NCI-H146 treated with DMSO at 0.1 percent for 48 hours (cell line): ENCODE measurements around the gene APOL3.
"Not testable (repeated sequence)": the region's sequence is repeated elsewhere in the genome, so short reads cannot be mapped to it uniquely, and the experiment has no call there.

Source experiments
- DNase-seq: peaks from one replicate; lab custom pipeline; 2025; ENCODE audit not compliant: unreplicated experiment; lab: John Stamatoyannopoulos, UW

Gene APOL3

DNA sequence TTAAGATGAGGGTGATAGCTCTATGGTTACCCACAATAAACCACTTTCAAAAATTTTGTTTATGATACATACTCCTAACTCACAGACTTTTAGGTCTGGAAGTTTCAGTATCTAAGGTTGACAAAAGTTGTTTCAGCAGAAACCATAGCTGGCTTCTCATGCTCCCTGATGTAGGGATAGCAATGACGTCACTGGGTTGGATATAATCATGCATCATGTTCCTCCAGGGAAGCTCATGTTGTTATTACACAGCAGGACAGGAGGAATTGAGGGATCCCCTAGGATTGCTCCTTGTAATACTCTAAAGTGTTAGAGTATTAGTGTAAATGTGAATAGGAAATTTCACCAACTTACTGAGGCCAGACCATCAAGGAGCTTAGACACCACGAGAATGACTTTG, 23.6 kb downstream of the APOL3 start:
- DNase-seq: no peak

DNA sequence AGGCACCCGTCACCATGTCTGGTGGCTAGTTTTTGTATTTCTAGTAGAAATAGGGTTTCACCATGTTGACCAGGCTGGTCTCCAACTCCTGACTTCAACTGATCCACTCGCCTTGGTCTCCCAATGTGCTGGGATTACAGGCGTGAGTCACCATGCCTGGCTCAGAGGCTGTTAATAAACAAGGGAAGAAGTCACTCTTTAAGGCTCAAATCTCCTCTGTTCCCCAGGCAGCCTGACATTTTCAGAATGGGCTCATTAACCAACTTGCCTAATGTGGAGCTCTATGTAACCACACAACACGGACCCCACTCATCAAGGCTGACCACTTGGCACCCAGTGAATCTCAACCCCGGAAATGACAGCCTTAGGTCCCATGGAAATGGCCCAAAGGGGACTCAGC, 24.1 kb downstream of the APOL3 start:
- DNase-seq: no peak

DNA sequence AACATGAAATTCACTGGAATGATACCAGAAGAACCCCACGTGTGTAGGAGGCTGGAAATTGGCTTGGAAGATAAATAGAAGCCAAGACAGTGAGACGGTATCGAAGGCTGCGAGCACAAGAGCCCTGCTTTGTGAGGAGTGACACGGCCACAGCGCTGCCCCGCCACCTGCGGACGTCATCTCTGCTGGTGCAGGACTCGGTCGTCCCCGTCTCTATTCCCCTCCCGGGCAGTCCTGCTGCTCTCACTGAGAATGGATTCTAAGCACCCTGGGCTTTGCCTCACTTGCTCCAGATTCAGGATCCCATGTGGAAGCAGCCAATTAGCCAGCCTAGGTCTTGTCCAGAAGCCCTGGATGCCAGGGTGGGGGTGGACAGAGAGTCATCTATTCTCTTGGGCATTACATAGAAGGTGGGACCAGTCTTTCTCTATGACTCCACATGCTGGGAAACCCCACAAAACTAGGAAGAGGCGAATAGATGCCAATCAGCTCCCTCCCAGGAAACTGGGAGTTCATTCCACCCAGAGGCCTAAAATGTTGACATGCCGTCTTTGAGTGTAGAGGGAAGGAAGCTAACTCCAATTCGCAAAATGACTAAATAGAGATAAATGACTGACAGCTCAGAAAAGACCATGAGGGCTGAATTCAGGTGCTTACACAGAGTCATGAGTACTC, 25.1 kb downstream of the APOL3 start:
- no peak for DNase-seq

DNA sequence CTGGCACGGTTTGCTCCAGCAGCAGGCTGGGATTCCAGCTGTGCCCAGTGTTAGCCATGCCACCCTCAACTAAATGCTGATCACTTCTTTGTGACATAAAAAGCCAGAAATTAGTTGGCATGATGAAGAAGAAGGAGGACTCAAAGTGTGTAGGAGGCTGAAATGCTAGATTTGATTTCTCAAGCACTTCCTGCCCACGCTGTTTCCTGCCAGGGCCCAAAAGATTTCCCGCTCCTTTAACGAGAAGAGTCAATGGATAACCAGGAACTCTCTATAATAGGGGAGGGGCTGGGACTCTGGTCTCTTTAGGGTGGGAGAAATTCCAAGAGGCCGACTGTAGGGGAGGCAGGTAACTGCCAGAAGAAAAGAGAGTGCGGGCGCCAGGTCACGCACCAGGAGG, 26.4 kb downstream of the APOL3 start:
- no peak for DNase-seq

DNA sequence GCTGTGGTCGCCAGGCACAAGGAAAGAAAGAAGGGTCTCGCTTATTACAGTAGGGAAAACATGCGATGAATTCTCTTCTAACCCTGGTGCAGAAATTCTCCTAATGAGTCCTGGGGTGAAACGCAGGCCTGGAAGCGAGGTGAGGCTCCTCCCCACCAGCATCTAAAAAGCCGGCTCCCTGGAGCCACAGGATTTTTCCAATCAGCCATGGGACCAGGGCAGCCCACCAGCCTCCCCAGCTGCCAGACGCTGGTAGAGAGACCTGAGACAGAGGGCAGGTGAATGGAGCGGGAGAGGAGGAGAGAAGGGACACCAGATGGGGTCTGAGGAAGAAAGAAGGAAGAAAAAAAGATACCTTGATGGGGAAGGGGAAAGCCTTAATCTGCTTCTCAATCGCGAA, 28.6 kb downstream of the APOL3 start:
- DNase-seq: no peak

DNA sequence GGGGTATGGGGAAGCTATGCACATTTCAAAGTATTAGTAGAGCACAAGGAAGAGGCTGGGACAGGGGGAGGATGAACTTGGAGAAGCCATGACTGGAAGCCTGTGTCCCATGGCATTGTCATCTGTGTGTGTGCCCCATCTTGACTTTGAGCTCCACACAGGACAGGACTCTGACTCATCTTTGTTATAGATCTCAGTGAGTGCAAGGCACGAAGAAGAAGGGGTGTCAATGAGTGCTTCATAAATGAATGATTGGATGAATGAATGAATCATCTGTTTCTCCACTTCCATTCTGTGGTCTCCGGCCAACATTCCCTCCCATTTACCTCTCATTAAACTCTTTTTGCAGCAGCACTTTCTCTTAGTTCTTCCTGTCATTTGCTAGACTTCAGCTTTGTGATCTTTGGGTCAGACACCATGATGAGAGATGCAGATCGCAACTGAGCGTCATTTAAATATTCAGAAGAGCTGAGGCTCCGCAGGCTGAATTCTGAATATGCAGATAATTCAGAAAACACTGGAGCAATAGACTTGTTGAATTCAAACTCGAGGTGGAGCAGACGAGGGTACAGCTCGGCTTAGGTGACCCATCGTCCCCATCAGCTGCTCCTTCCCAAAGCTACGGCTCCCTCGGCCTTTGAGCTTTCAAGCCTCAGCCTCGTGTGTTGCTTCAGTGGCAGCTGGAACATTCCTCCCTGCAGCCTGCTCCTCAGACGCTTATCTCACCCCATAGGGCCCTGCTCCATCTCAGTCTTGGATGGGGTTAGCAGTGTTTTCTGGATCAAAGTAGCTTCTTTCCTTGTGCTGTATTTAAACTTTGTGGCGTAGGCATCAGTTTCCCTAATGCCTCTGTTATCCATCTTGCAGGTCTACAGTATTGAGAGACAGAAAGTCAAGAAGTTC, 30.8 kb downstream of the APOL3 start:
- no peak for DNase-seq

DNA sequence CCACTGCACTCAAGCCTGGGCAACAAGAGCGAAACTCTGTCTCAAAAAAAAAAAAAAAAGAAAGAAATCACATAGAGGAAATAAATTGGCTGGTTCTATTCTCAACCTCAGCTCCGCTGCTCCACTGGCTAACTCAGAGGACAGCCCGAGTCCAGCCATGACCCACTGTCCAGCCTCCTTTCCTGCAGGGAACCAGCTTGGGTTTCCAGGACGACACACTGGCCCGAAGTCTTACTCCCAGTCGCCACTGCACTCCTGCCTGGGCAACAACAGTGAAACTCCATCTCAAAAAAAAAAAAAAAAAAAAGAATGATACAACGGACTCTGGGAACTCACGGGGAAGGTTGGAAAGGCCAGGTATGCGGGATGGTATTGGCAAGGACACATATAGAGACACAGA, 31.5 kb downstream of the APOL3 start:
- DNase-seq: no peak

DNA sequence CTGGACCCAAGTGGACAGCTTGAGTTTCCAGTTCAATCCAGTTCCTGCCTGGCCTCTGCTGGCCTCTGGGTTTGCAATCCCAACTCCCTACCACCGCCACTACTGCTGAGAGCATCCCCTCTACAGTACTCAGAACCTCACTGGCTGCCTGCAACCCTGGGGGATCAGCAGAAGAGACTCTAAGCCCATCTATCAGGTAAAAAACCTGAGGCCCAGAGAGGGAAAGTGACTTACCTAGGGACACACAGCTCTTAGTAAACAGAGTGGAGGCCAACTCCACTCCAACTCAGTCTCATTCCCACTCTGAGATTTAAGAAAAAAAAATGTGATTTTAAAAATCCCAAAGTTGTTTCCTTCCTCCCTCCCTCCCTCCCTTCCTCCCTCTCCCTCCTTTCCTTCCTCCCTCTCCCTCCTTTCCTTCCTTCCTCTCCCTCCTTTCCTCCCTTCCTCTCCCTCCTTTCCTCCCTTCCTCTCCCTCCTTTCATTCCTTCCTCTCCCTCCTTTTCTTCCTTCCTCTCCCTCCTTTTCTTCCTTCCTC, 34.5 kb downstream of the APOL3 start:
- DNase-seq: no peak

DNA sequence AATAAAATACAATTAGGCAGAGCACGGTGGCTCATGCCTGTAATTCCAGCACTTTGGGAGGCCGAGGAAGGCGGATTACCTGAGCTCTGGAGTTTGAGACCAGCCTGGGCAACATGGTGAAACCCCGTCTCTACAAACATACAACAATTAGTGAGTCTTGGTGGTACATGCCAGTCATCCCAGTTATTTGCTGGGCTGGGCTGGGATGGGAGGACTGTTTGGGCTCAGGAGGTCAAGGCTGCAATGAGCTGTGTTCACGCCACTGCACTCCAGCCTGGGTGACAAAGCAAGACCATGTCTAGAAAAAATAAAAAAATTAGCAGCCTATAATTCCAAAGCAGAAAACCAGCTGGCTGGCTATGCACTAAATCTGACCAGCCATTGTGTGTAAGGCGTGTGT, 35.1 kb downstream of the APOL3 start:
- DNase-seq: no peak

DNA sequence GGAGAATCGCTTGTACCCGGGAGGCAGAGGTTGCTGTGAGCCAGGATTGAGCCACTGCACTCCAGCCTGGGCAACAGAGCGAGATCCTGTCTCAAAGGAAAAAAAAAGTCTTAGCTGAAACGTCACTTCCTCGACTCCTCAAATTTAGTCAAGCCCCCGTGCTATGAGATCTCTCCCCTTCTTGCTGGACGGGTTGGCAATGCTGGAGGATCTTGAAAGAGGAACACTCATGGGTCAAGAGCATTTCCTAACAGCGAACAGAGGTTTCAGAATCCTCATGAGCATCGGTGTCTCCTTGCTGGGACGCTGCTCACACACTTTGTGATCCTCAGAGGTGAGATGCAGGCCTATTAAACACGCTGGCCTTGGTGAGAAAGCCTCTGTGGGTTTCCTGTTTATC, 35.9 kb downstream of the APOL3 start:
- DNase-seq: no peak

DNA sequence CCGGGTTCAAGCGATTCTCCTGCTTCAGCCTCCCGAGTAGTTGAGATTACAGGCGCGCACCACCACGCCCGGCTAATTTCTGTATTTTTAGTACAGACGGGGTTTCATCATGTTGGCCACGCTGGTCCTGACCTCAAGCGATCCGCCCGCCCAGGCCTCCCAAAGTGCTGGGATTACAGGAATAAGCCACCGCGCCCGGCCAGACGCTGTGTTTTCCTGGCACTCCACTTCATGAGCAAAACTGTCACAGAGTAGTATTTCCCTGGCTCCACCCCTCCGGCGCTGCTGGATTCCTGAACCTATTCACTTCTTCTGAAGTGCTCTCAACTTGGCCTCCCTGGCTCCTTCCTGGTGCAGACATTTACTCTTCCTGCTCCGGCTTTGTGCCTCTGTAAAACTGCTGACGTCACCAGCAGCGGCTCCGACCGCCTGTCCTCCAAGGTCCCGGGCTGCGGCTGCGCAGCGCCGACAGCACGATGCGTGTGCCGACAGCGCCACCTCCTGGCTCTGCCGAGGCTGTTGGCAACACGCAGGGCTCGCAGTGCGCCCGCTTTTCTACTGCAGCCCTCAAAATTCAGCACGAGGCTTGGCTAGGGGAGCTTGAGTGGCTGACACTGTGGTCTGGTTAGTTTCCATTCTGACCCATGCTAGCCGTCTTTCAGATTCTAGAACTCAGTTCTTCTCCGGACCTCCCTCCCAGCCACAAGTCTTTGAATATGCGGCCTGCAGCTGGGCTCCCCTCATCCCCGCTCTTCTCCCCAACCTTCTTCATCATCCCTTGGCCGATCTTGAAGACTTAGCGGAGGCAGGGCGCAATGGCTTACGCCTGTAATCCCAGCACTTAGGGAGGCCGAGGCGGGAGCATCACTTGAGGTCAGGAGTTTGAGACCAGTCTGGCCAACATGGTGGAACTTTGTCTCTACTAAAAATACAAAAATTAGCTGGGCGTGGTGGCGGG, 36.6 kb downstream of the APOL3 start:
- DNase-seq: peak; percentile 70

DNA sequence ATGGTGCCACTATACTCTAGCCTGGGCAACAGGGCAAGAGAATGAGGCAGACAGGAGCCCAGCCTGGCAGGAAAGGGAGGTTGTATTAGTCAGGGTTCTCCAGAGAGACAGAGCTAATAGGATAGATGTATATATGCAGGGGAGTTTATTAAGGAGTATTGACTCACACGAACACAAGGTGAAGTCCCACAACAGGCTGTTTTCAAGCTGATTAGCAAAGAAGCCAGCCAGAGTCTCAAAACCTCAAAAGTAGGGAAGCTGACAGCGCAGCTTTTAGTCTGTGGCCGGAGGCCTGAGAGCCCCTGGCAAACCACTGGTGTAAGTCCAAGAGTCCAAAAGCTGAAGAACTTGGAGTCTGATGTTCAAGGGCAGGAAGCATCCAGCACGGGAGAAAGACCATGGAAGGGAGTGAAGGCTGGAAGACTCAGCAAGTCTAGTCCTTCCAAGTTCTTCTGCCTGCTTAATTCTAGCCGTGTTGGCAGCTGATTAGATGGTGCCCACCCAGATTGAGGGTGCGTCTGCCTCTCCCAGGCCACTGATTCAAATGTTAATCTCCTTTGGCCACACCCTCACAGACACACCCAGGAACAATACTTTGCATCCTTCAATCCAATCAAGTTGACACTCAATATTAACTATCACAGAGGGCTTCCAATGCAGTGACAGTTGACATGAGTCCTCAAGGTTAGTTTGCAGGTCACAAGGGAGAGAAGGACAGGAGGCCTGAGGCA, 39.8 kb downstream of the APOL3 start:
- not testable (repeated sequence) for DNase-seq

DNA sequence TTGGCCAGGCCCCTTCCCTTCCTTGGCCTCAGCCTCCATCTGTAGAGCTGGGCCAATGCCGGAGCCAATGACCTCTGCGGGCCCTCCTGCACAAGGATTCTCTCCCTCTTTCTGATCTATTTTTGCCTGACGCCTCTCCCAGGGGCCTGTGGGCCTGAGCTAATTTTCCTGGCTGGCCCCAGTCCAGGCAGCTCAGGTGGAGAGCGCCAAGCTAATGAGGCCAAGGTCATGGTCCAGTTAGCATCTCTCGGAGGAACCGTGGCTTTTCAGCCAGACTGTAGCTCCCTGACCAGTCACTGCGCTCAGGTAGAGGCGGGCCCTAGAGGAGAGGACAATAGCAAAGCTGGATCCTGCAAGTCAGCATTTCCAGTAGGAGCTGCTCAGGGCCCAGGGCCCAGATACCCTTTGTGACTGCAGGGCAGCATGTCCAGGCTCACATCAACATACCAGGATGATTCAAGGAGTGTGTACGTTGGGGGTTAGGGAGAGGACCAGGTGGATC, 43.5 kb downstream of the APOL3 start:
- no peak for DNase-seq

DNA sequence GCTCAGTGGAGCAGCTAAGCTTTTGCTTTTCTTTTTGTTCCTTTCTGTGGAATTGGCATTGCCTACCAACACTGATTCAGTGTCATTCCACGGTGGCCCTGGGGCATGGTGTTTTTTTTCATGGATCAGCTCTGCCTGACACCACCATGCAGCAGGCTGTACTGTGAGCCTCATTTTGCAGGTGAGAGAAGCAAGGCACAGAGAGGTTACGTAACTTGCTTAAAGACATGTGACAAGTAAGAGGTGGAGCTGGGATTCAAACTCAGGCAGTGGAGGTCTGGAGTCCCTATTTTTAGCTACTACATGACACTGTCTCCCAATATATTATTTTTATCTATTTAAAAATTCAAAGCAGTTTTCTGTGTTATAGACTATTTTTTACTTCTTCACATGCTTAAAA, 44.4 kb downstream of the APOL3 start:
- DNase-seq: no peak

DNA sequence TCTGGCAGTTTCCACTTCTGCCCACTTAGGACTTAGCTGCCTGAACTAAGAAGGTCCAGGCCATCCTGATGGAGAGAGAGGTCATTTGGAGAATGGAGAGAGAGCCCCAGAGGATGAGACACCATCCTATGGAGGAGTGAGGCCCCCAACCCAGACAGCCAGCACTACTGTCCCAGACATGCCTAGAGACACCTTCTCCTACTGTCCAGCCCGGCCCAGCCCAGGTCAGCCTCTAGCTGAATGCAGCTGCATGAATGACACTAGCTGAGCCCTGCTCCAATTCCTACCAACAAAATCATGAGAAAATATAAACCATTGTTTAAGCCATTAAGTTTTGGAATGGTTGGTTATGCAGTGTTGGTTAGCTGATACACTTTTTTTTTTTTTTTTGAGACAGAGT, 47.4 kb downstream of the APOL3 start:
- no peak for DNase-seq

DNA sequence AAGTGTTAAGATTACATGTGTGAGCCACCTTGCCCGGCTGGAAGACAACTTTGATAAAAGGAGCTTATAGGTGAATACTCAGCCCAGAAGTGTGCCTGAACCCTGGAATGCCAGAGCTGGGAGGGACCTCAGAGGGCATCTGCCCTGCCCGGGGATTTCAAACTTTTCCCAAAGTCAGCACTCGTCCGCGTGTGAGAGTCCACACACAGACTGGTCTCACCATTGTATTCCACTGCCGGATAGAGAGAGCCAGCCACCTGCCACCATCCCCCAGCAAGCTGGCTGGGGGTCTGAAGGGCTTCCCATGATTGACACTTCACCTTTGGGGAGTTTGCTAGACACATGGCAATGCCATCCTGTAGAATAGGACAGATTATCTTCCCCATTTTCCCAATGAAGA, 49.2 kb downstream of the APOL3 start:
- no peak for DNase-seq

DNA sequence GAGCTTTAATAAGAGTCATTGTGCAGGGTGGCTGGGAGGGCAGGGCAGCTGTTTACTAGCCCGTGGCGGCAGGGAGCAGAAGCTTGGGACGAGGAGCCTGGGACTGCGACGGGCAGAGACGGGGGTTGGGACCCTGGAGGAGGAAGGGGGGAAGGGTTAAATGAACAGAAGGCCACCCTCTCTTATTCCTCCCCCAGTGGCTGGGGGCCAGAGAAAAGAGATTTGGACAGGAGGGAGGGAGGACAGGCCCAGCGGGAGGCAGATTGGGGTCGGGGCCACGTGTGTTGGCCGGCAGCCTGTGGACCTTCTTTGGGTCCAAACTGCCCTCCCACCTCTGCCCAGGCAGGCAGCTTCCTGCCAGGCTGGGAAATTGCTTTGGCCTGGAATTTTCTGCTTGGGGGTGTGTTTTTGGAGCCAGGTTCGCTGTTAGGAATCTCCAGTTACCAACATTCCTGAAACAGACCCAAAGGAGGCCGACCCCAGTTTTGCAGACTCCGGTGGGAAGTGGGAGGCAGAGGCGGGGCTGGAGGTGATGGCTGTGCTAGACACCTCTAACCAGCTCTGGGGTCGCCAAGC, 50.2 kb downstream of the APOL3 start:
- DNase-seq: no peak

DNA sequence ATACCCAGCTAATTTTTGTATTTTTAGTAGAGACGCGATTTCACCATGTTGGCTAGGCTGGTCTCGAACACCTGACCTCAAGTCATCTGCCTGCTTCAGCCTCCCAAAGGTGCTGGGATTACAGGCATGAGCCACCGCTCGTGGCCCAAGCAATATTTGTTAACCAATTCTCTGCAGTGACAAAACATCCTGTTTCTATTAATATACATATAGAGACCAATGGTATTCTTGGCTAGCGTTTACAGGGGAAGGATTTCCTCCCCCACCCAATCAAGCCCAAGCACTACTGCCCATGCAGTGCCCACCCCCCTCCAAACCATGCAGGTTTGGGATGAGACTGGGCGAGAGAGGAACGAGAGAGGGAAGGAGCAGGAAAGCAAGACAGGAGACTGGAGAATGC, 53.1 kb downstream of the APOL3 start:
- no peak for DNase-seq

DNA sequence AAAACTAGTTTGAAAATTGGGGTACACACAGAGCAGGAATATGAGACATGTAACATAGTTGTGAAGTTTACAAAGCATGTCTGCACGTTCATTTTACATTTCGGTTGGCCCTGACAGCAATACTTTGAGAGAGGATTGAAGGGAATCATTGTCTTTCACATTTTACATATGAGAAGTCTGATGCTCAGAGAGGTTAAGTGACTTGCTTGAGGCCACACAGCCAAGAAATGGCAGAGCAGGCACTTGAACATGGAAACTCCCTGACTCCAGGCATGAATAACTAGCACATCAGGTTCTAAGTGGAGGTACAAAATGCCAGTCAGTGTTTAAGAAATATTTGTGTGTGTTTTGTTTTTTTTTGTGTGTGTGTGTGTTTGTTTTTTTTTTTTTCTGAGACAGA, 53.6 kb downstream of the APOL3 start:
- DNase-seq: no peak

DNA sequence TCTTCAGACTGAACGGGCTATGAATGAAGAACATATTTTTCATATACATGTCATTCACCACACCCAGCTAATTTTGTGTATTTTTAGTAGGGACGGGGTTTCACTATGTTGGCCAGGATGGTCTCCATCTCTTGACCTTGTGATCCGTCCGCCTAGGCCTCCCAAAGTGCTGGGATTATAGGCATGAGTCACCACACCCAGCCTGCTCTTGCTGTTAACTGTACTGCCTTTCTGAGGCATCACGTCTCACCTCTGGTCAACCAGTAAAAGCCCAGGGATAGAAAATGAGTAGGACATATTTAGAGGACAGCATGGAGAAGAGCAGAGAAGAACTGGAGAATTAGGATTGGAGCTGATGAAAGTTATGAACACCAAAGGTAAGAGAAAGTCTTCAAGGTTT, 55.6 kb downstream of the APOL3 start:
- no peak for DNase-seq
